Mammary epithelial cell (primary cell): ENCODE data around the gene INPP5E.

Experiments
- EZH2 ChIP-seq: IDR thresholded peaks from 2 replicates; pipeline ENCODE4 v1.6.1; 2012; ENCODE audit warnings: low read length, inconsistent platforms, borderline replicate concordance
- TF ChIP-seq, protein P1 (sequence below), 2 donors: IDR thresholded peaks in 1 of 2; conservative IDR thresholded peaks in 1 of 2; 2 replicates each; pipeline ENCODE4 v1.5.1; 2011 to 2012; ENCODE audit warnings: inconsistent platforms in 2 of 2, low read length in 2 of 2, mild to moderate bottlenecking in 2 of 2, control low read depth in 1 of 2, low read depth in 1 of 2; ENCODE audit not compliant: insufficient read depth in 1 of 2; ENCODE audit errors: extremely low read depth in 1 of 2

DNA sequence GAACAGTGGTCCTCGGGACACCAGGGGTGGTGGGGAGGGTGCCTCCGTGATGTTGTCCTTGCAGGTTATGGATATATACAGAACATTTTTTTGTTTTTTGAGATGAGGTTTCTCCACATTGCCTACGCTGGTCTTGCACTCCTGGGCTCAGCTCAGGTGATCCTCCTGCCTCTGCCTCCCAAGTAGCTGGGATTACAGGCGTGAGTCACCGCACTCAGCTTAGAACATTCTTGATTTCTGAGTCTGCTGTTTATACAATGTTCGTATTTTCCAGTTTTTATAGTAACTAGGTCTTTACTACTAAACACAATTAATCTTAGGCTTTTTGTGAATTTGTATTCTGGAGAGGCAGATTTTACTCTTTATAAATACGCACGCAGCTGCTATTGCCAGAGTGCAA is 23.2 kb downstream of the INPP5E start:
- TF ChIP-seq, protein P1, sequence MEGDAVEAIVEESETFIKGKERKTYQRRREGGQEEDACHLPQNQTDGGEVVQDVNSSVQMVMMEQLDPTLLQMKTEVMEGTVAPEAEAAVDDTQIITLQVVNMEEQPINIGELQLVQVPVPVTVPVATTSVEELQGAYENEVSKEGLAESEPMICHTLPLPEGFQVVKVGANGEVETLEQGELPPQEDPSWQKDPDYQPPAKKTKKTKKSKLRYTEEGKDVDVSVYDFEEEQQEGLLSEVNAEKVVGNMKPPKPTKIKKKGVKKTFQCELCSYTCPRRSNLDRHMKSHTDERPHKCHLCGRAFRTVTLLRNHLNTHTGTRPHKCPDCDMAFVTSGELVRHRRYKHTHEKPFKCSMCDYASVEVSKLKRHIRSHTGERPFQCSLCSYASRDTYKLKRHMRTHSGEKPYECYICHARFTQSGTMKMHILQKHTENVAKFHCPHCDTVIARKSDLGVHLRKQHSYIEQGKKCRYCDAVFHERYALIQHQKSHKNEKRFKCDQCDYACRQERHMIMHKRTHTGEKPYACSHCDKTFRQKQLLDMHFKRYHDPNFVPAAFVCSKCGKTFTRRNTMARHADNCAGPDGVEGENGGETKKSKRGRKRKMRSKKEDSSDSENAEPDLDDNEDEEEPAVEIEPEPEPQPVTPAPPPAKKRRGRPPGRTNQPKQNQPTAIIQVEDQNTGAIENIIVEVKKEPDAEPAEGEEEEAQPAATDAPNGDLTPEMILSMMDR (conservative IDR thresholded peaks at IDR 0.05 in 1 of 2, IDR thresholded peaks at IDR 0.05 in 1 of 2; ENCODE audit: extremely low read depth in 1 of 2, insufficient read depth in 1 of 2, low read depth in 1 of 2, low read length in 2 of 2), result no peak
- no peak for TF ChIP-seq EZH2
